Muscle layer of duodenum (tissue), 2 donors: Measurements from ENCODE around the gene HGD.
A peak's percentile ranks its signal among the peaks of the same experiment; 100 is the strongest.
"Not testable (repeated sequence)": the region's sequence is repeated elsewhere in the genome, so short reads cannot be mapped to it uniquely, and the experiment has no call there.

Experiments used
- H3K27ac ChIP-seq: one replicate; pipeline ENCODE4 v1.7.0; 2013; ENCODE audit warnings: mild to moderate bottlenecking, low read length
- H3K27me3 ChIP-seq: one replicate; pipeline ENCODE4 v1.7.0; 2013; ENCODE audit warnings: low read depth, mild to moderate bottlenecking, control low read depth, low read length
- H3K36me3 ChIP-seq, 2 donors: one replicate each; pipeline ENCODE4 v1.7.0; 2013; ENCODE audit warnings: low read length in 2 of 2, control low read depth in 1 of 2, mild to moderate bottlenecking in 1 of 2; ENCODE audit not compliant: insufficient read depth in 2 of 2, control insufficient read depth in 1 of 2
- H3K4me1 ChIP-seq, 2 donors: one replicate each; pipeline ENCODE4 v1.7.0; 2013; ENCODE audit warnings: low read length in 2 of 2, mild to moderate bottlenecking in 2 of 2, control low read depth in 1 of 2, moderate library complexity in 1 of 2; ENCODE audit not compliant: insufficient read depth in 2 of 2, control insufficient read depth in 1 of 2
- H3K4me3 ChIP-seq, 2 donors: one replicate each; pipeline ENCODE4 v1.7.0; 2013; ENCODE audit warnings: low read length in 2 of 2, low read depth in 1 of 2, mild to moderate bottlenecking in 1 of 2
- H3K9me3 ChIP-seq, 2 donors: one replicate each; pipeline ENCODE4 v1.7.0; 2013; ENCODE audit warnings: low read length in 2 of 2, control low read depth in 1 of 2, mild to moderate bottlenecking in 1 of 2; ENCODE audit not compliant: control insufficient read depth in 1 of 2
- donor health status: healthy.

Gene HGD

DNA sequence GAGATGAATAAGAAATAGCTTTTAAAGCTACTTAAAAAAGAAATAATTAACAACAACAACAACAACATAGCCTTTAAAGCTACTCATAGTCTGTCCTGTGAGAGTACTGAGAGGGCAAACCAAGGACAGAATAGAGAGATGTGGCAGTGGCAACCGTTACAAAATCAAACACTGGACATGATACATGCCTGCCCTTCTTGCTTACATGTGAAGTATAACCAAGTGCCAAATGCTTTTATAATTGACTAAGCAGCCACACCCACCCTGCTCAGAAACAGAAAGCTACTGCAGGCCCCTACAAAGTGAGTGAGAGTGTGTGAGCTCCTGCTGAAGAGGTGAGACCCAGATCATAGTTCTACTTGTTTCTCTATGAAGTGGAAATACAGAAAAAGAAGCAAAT, 47.5 kb downstream of the HGD start:
- no peak overlapping the region for H3K27ac ChIP-seq
- H3K9me3 ChIP-seq = no peaks in the 10 kb centered on the region
- H3K4me1 ChIP-seq = no peaks in the 10 kb centered on the region
- no peak overlapping the region for H3K4me3 ChIP-seq
- H3K36me3 ChIP-seq = no peaks in the 10 kb centered on the region
- no peaks in the 10 kb centered on the region for H3K27me3 ChIP-seq

DNA sequence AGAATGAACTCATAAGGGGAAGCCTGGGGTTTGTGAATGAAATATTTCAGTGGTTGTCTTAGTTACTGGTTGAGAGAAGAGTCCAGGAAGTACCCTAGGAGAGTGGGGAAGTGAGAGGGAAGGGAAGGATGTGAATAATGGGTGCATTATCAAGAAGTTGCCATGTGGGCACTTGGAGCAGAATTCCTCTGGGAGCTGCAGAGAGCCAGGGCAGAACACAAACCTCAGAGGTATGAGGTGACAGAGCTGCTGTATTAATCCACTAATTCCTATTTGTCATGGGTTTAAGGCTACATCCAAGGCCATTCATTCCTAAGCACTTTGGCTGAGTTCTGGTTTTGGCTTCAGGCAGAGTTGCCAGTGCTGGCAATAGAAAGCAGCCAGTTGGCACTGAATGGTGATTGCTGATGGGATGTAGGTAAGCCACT, 56.9 kb downstream of the HGD start:
- H3K27ac ChIP-seq = no peak overlapping the region
- no peaks in the 10 kb centered on the region for H3K4me1 ChIP-seq

DNA sequence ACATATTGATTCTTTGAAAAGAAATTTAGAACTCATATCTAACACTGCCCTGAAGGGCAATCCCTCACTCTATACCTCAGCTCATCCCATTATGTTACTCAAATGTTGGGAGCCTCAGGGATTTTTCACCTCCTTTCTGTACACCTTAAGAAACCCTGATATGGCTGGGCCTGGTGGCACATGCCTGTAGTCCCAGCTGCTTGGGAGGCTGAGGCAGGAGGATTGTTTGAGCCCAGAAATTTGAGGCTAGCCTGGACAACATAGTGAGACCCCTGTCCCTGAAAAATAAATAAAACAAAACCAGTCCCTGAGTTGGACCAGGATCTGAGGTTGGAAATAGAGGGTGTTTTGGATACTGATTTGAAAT, 58.3 kb downstream of the HGD start:
- Histone ChIP-seq H3K36me3 (no peaks in the 10 kb centered on the region), H3K27me3 (no peaks in the 10 kb centered on the region), H3K27ac (no peak overlapping the region), H3K4me3 (no peak overlapping the region), H3K4me1 (no peaks in the 10 kb centered on the region), H3K9me3 (peaks cover 0 to 5% of the 10 kb centered on the region in 2 donors)

More for the DNA sequence above, 56.9 kb downstream of the HGD start:
- Histone ChIP-seq H3K4me3 (no peak overlapping the region), H3K27me3 (no peaks in the 10 kb centered on the region), H3K36me3 (no peaks in the 10 kb centered on the region), H3K9me3 (peaks cover 0 to 5% of the 10 kb centered on the region in 2 donors)

DNA sequence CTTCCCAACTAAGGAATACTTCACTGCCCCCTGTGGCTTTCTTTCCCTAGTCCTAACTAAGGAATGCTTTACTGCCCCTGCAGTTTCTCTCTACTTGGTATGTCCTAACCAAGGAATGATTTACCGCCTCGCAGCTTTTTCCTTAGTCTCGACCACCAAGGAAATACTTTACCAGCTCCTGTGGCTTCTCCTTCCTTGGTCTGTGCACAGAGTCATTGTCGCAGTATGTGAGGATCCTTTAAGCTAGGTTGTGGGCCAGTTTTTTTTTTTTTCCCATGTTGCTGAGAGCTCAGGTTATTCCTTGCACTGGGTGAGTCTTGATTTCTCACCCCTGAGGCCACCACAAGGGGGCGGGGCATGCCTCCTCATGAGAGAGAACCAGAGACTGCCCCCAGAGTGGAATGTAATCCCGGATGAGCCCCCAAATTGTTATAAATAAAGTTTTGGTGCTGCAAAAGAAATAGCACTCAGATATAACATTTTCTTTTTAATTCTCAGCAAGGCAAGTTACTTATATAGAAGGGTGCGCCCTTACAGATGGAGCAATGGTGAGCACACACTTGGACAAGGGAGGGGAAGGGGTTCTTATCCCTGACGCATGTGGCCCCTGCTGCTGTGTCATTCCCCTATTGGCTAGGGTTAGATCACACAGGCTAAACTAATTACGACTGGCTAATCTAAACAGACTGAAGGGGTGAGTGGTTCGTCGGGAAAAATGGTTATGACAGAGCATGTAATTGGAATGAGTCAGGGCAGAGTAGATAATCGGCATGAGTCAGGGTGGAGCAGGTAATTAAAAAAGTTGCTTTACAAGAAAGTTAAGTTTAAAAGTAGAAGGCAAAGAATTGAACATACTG, 58.9 kb downstream of the HGD start:
- Histone ChIP-seq H3K27ac (no peak overlapping the region), H3K36me3 (no peaks in the 10 kb centered on the region), H3K27me3 (no peaks in the 10 kb centered on the region), H3K9me3 (peaks cover 0 to 5% of the 10 kb centered on the region in 2 donors), H3K4me3 (peak overlapping the region in 1 of 2 donors; percentile 28), H3K4me1 (no peaks in the 10 kb centered on the region)

DNA sequence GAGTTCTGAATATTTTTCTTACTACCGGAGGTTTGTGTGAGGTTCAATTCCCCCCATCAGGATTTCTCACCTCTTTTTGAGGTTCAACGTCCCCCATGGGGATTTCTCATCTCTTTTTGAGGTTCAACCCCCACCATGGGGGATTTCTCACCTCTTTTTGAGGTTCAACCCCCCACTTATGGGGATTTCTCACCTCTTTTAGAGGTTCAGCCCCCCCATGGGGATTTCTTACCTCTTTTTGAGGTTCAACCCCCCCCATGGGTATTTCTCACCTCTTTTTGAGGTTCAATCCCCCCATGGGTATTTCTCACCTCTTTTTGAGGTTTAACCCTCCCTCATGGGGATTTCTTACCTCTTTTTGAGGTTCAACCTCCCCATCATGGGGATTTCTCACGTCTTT, 59.6 kb downstream of the HGD start:
- H3K4me3 ChIP-seq = peak overlapping the region in 1 of 2 donors; percentile 28
- peaks cover 0 to 5% of the 10 kb centered on the region in 2 donors for H3K9me3 ChIP-seq
- no peak overlapping the region for H3K27ac ChIP-seq
- H3K4me1 ChIP-seq = no peaks in the 10 kb centered on the region
- H3K27me3 ChIP-seq = no peaks in the 10 kb centered on the region
- H3K36me3 ChIP-seq = no peaks in the 10 kb centered on the region

DNA sequence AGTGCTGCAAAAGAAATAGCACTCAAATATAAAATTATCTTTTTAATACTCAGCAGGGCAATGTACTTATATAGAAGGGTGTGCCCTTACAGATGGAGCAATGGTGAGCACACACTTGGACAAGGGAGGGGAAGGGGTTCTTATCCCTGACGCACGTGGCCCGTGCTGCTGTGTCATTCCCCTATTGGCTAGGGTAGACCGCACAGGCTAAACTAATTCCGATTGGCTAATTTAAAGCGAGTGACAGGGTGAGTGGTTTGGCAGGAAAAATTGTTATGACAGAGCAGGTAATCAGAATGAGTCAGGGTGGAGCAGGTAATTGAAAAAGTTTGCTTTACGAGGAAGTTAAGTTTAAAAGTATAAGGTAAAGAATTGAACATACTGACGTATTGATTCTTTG, 65.3 kb downstream of the HGD start:
- not testable (repeated sequence) for H3K4me1 ChIP-seq, H3K27me3 ChIP-seq, H3K36me3 ChIP-seq, H3K27ac ChIP-seq, H3K9me3 ChIP-seq, H3K4me3 ChIP-seq

DNA sequence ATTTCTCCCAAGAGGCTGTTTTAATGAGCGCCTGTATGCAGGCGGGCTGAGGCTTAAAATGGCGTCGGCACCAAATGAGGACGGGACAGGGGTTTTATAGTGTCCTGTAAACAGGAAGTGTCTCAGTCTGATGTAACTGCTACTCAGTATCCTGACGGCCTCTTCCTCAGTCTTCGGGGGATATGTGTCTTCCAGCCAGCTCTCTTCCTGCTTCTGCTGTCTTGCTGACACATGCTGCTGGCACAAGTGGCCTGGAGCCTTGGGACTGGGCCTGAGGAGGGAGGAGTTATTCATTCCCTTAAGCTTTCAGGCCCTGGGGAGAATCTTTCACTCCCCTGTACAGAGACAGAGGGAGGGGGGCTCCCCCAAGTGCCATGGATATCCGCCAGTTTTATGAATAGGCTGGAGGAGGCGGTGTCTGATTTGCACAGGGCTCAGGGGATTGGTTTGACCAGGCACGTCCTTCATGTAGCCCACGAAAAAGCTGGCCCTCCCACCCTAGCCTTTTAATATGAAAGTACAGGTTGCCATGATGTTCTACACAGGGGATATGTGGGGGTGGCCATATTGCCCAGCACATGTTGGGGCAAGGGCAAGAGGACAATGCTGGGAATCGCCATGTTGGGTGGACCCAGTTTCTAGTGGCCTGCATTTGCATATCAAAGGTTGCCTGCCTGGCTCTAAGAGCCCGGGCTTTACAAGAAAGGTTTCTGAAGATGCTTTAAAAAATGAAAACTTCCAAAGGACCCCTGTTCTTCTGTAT, 66.0 kb downstream of the HGD start:
- no peaks in the 10 kb centered on the region for H3K27me3 ChIP-seq
- no peak overlapping the region for H3K4me3 ChIP-seq
- H3K27ac ChIP-seq = no peak overlapping the region
- no peaks in the 10 kb centered on the region for H3K9me3 ChIP-seq
- no peaks in the 10 kb centered on the region for H3K4me1 ChIP-seq
- H3K36me3 ChIP-seq = no peaks in the 10 kb centered on the region

DNA sequence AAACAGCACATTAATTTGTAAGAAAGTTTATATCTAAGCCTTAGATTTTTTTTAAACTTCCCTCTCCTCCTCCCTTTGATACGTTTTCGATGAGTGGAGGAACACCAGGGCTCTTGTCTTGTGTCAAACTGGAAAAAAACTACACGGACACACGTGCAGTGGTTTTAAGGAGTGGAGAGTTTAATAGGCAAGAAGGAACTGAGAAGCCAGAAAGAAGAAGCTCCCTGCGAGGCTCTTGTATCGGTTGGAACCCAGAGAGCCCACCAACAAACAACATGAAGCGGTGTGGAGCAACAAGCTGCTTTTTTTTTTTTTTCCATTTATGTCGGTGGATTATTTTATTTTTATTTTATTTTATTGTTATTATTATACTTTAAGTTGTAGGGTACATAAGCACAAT, 67.3 kb downstream of the HGD start:
- Histone ChIP-seq H3K4me3 (no peak overlapping the region), H3K4me1 (no peaks in the 10 kb centered on the region), H3K9me3 (no peaks in the 10 kb centered on the region), H3K36me3 (no peaks in the 10 kb centered on the region), H3K27ac (no peak overlapping the region), H3K27me3 (no peaks in the 10 kb centered on the region)

DNA sequence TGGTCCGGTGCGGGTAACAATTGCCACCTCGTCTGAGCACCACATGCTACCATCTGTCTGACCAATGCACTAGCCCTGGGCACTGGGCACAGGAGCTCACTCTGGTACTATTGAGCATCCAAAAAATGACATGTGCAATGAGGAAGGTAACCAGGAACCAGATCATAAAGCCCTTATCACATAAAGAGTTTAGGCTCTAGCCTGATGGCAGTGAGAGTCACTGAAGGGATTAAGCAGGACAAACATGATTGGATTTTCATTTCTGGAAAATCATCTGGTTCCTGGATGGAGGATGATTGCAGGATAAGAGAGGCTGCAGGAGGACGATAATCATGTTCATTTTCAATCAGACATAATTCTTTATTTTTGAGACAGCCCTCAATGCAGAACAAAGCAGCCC, 73.5 kb downstream of the HGD start:
- Histone ChIP-seq H3K27me3 (no peaks in the 10 kb centered on the region), H3K36me3 (no peaks in the 10 kb centered on the region), H3K9me3 (no peaks in the 10 kb centered on the region), H3K27ac (no peak overlapping the region), H3K4me3 (no peak overlapping the region), H3K4me1 (no peaks in the 10 kb centered on the region)

DNA sequence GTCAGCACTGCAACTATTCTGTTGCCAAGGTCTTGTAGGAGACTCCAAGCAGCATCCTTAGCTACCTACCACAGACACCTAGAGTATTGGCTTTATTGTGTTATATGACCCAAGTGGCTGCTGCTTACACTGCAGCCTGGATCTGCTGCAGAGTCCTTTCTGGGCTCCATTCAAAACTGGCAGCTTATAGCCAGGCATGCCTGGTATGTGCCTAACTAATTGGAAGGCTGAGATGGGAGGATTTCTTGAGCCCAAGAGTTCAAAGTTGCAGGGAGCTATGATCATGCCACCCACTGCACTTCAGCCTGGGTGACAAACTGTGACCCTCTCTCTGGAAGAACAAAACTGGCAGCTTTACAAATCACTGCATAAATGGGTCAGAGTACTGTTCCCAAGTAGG, 77.3 kb downstream of the HGD start:
- no peak overlapping the region for H3K27ac ChIP-seq
- H3K9me3 ChIP-seq = no peaks in the 10 kb centered on the region

DNA sequence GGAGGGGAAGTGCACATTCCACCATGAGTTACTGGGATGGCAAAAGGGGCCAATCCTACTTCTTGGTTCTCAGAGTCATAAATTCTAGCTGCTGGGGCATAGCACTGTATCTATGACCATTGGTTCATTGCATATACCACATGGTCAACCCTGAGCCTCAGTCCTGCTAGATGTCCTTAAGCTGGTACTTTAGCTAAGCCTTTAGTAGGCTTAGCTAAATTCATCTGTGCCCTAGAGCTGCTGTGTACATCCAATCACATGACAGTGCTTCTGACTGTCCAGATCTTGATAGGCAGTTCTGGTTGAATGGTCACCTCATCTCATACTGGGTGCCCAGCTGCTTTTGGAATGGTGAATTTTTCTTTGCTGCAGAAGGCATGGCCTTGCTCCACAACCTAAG, 77.7 kb downstream of the HGD start:
- Histone ChIP-seq H3K4me3 (no peak overlapping the region), H3K4me1 (peaks cover 0 to 5% of the 10 kb centered on the region in 2 donors), H3K9me3 (no peaks in the 10 kb centered on the region), H3K27ac (no peak overlapping the region), H3K36me3 (peaks cover 13 to 22% of the 10 kb centered on the region in 2 donors), H3K27me3 (no peaks in the 10 kb centered on the region)

More for the DNA sequence above, 77.3 kb downstream of the HGD start:
- Histone ChIP-seq H3K36me3 (peaks cover 10 to 22% of the 10 kb centered on the region in 2 donors), H3K27me3 (no peaks in the 10 kb centered on the region), H3K4me1 (peaks cover 0 to 1% of the 10 kb centered on the region in 2 donors), H3K4me3 (no peak overlapping the region)
